ENCODE data around the gene ZNF883. TPM values are rescaled to one million over a fixed set of nuclear protein-coding genes. Genes with fewer than 3 reads are reported as not detected.
A peak's percentile ranks its signal among the peaks of the same experiment; 100 is the strongest.

ZNF883 gene
- total RNA-seq, 1 experiment from 2014 or later, result not detected

- POLR2A ChIA-PET, result no interaction called here
These were observed 86.8 kb downstream of the ZNF883 start for GRCh38 chr9:112925058-112925641.

More at GRCh38 chr9:112925058-112925641, 86.8 kb downstream of the ZNF883 start:
- CTCF ChIA-PET, result no interaction called here
- H3K9ac ChIP-seq (ENCODE audit: low read length), result no peak overlapping the region
- no peaks in the 10 kb centered on the region for H4K20me1 ChIP-seq (ENCODE audit: insufficient read depth)
- H3K9me2 ChIP-seq (ENCODE audit: insufficient read depth), result no peaks in the 10 kb centered on the region
- DNase-seq (ENCODE audit: low read depth, low spot score) (peak; percentile 39), ATAC-seq (peak; percentile 75)
- no peak overlapping the region for H3K4me3 ChIP-seq (replicated peaks in 1 of 2; ENCODE audit: low read depth in 1 of 2, low read length in 2 of 2)
- no peaks in the 10 kb centered on the region for H3K9me3 ChIP-seq (ENCODE audit: control insufficient read depth in 1 of 2, insufficient read depth in 1 of 2, low read depth in 1 of 2, low read length in 2 of 2)
- H3K79me2 ChIP-seq (ENCODE audit: insufficient read depth, low read length), result no peaks in the 10 kb centered on the region
- intact Hi-C loops (cut with micrococcal nuclease), result loop anchor here (2.0 to 10.0 kb wide), 3 partner anchors 46 to 350 kb away; partner anchors contain the start of genes CDC26 and PRPF4
- RAD21 ChIA-PET (ENCODE audit: low non-redundant PET in 1 of 2, low total read pairs in 2 of 2, uncharacterized antibody in 2 of 2, unreplicated experiment in 2 of 2), result no interaction called here
- no TSS peak for BruUV-seq (replicated peaks)
- H2AFZ ChIP-seq (ENCODE audit: low read depth, low read length, poor library complexity, severe bottlenecking), result peak overlapping the region; percentile 84
- no peaks in the 10 kb centered on the region for H3K4me1 ChIP-seq (ENCODE audit: control insufficient read depth in 1 of 2, insufficient read depth in 2 of 2, low read length in 2 of 2)
- no peak overlapping the region for H3K4me2 ChIP-seq (ENCODE audit: low read length)
- H3K36me3 ChIP-seq (ENCODE audit: control insufficient read depth in 1 of 2, insufficient read depth in 2 of 2, low read length in 2 of 2), result no peaks in the 10 kb centered on the region
- no peaks in the 10 kb centered on the region for H3K27me3 ChIP-seq (ENCODE audit: insufficient read depth, low read length)
- H3K27ac ChIP-seq (ENCODE audit: low read depth, low read length), result no peak overlapping the region
- no peak for TF ChIP-seq TCF7L2 (IDR thresholded peaks at IDR 0.05; ENCODE audit: borderline replicate concordance, extremely low read depth, insufficient read depth, insufficient read length)
- TF ChIP-seq FOSL1 (IDR thresholded peaks at IDR 0.05; ENCODE audit: low read depth), result no peak
- TF ChIP-seq EZH2phosphoT487 (IDR thresholded peaks at IDR 0.05; ENCODE audit: borderline replicate concordance), result no peak
- TF ChIP-seq POLR2A (IDR thresholded peaks at IDR 0.05; ENCODE audit: borderline replicate concordance, extremely low read depth, insufficient read depth, insufficient read length), result no peak
- TF ChIP-seq ZBTB33 (IDR thresholded peaks at IDR 0.05; ENCODE audit: extremely low read depth, insufficient replicate concordance, low read length), result no peak
- no peak for TF ChIP-seq REST (IDR thresholded peaks at IDR 0.05; ENCODE audit: low read depth)
- TF ChIP-seq ZFX (IDR thresholded peaks at IDR 0.05), result no peak
- no peak for TF ChIP-seq SP1 (IDR thresholded peaks at IDR 0.05; ENCODE audit: low read depth)
- TF ChIP-seq POLR2AphosphoS5 (IDR thresholded peaks at IDR 0.05; ENCODE audit: low read depth, low read length), result no peak
- no peak for TF ChIP-seq EGR1 (IDR thresholded peaks at IDR 0.05; ENCODE audit: low read depth)
- peak; percentile 33 to 81 (median 49); a peak in 5 of 6 replicates for TF ChIP-seq CTCF (IDR thresholded peaks at IDR 0.05 in 2 of 3, conservative IDR thresholded peaks at IDR 0.05 in 1 of 3; ENCODE audit: borderline replicate concordance in 1 of 3, insufficient read depth in 1 of 3, low read depth in 2 of 3, low read length in 2 of 3)
- TF ChIP-seq ZNF274 (IDR thresholded peaks at IDR 0.05; ENCODE audit: low read depth, low read length), result no peak
- TF ChIP-seq RAD21 (IDR thresholded peaks at IDR 0.05; ENCODE audit: low read depth), result peak; percentile 75
- TF ChIP-seq SRF (IDR thresholded peaks at IDR 0.05; ENCODE audit: low read depth), result no peak
- TF ChIP-seq CEBPB (IDR thresholded peaks at IDR 0.05; ENCODE audit: low read depth), result no peak

Measured in HCT116 (cell line).